Smooth muscle cell of bladder (primary cell): ENCODE measurements around the gene TMEM233. TPM values are rescaled to one million over a fixed set of nuclear protein-coding genes. Genes with fewer than 3 reads are reported as not detected.

ENCODE experiments used
- total RNA-seq: library from RNA; depleted of rRNA; stranded (reverse); fragments of >200 nt; gene quantifications from 2 replicates; pipeline ENCODE4 v1.2.3, GENCODE V29; 2014

TMEM233 gene
- 0.14 and 0.37 TPM in 2 replicates for total RNA-seq

DNA sequence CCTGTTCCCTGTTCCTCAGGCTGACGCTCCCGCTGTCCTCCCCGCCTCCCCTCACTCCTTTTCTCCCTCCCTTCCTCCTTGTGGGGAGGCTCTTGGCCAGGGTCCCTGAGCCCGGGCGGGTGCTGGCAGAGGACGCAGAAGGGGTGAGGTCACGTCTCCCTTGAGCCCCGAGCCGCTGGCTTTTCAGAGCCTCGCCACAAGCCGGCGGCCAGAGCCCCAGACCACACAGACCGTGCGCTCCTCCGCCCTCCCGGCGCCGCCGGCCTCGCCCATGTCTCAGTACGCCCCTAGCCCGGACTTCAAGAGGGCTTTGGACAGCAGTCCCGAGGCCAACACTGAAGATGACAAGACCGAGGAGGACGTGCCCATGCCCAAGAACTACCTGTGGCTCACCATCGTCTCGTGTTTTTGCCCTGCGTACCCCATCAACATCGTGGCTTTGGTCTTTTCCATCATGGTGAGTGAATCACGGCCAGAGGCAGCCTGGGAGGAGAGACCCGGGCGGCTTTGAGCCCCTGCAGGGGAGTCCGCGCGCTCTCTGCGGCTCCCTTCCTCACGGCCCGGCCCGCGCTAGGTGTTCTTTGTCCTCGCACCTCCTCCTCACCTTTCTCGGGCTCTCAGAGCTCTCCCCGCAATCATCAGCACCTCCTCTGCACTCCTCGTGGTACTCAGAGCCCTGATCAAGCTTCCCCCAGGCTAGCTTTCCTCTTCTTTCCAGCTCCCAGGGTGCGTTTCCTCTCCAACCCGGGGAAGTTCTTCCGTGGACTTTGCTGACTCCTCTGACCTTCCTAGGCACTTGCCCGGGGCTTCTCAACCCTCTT, at the start of gene TMEM233:
Gene TMEM233, plus strand, starts transcription at position 197 of the 821 bp plus-strand sequence. Its CDS starts 75 bp downstream, at position 272.

DNA sequence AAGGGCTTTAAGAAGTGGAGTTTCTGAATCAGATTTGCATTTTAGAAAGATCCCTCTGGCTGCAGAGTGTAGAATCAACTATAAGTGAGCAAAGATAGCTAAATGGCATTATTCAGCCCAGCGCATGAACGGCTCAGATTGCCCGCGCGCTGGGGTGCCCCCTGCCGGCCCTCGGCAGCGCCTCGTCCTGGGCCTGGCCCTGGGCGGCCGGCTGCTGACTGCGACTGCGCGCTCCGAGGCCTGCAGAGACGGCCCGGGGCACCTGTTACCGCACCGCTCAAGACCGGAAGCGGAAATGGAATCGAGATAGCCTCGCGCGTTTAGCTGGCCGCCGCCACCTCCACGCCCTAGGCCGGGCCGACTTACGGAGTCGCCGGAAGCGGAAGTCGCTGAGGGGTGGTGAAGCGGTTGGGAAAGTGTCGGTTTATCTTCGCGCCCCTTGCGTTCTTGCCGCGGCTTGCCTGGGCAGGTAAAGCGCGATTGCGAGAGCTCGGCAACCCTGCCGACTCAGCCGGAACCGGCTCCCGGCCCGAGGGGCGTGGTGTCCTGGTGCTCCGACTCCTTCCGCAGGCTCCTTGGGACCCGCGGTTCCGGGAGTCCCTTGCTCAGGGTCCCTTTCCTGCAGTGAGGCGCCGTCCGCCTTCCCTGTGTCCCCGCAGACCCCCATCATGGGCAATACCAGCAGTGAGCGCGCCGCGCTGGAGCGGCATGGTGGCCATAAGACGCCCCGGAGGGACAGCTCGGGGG, 74.2 kb downstream of the TMEM233 start, which contains the start of gene PRKAB1:
Gene PRKAB1, plus strand, starts transcription at position 557 of the 747 bp plus-strand sequence. Its CDS starts 112 bp downstream, at position 669.

Other genes starting within 250 kb of the TMEM233 start
- gene PRKAB1, start 74.4 kb downstream of the TMEM233 start, total RNA-seq = 10.7 and 12.2 TPM in 2 replicates